Neural crest cell (in vitro differentiated cells): Measurements from ENCODE around the gene CPE. TPM values are rescaled to one million over a fixed set of nuclear protein-coding genes. Genes with fewer than 3 reads are reported as not detected.

ENCODE experiments used
- DNase-seq: peaks from one replicate; pipeline ENCODE4 v3.0.0; 2021; ENCODE audit warnings: low read depth, mixed read lengths, low spot score
- H3K27ac Mint-ChIP-seq: one replicate; pipeline ENCODE4 v1.8.0; 2021; ENCODE audit warnings: mild to moderate bottlenecking, mixed read lengths; ENCODE audit not compliant: unreplicated experiment
- H3K27me3 Mint-ChIP-seq: 2 replicates; pipeline ENCODE4 v1.8.0; 2021; ENCODE audit warnings: low read depth, mild to moderate bottlenecking, mixed read lengths
- H3K36me3 Mint-ChIP-seq: 2 replicates; pipeline ENCODE4 v1.8.0; 2021; ENCODE audit warnings: low read depth, mild to moderate bottlenecking, mixed read lengths
- H3K4me1 Mint-ChIP-seq: 2 replicates; pipeline ENCODE4 v1.8.0; 2021; ENCODE audit warnings: mixed read lengths
- H3K4me3 Mint-ChIP-seq: one replicate; pipeline ENCODE4 v1.8.0; 2021; ENCODE audit warnings: mild to moderate bottlenecking, mixed read lengths
- H3K9me3 Mint-ChIP-seq: 2 replicates; pipeline ENCODE4 v1.8.0; 2021; ENCODE audit warnings: mixed read lengths
- CTCF ChIP-seq: fragments of 200-600 bp; sonication (generic); conservative IDR thresholded peaks from 2 replicates; pipeline ENCODE4 v1.5.0; 2021; ENCODE audit warnings: antibody characterized with exemption, mild to moderate bottlenecking
- total RNA-seq: library from RNA; stranded (reverse); gene quantifications from 2 replicates; pipeline ENCODE4 v1.2.1, GENCODE V29; 2021

The CPE gene
- total RNA-seq, 1 donor from 2014 or later = 65.2 TPM

- no peak overlapping the region for H3K4me3 Mint-ChIP-seq
- no peak for DNase-seq
- no peak for TF ChIP-seq CTCF
- H3K9me3 Mint-ChIP-seq = no peaks in the 10 kb centered on the region
- H3K27ac Mint-ChIP-seq = no peak overlapping the region
- no peaks in the 10 kb centered on the region for H3K27me3 Mint-ChIP-seq
- H3K36me3 Mint-ChIP-seq = no peaks in the 10 kb centered on the region
- peaks cover 5% of the 10 kb centered on the region for H3K4me1 Mint-ChIP-seq
Measured at GRCh38 chr4:165462009-165462408, 83.2 kb downstream of the CPE start.

GRCh38 chr4:165464376-165464775 is 85.6 kb downstream of the CPE start:
- Mint-ChIP-seq H3K36me3 (peaks cover 5% of the 10 kb centered on the region), H3K27ac (no peak overlapping the region), H3K9me3 (no peaks in the 10 kb centered on the region), H3K4me1 (peaks cover 5% of the 10 kb centered on the region), H3K27me3 (no peaks in the 10 kb centered on the region), H3K4me3 (no peak overlapping the region)
- no peak for TF ChIP-seq CTCF
- no peak for DNase-seq

GRCh38 chr4:165464813-165465381 is 86.1 kb downstream of the CPE start:
- no peak for DNase-seq
- peaks cover 5% of the 10 kb centered on the region for H3K36me3 Mint-ChIP-seq
- H3K27ac Mint-ChIP-seq = no peak overlapping the region
- no peaks in the 10 kb centered on the region for H3K27me3 Mint-ChIP-seq
- TF ChIP-seq CTCF = peak; percentile 93
- no peak overlapping the region for H3K4me3 Mint-ChIP-seq
- peaks cover 5% of the 10 kb centered on the region for H3K4me1 Mint-ChIP-seq
- peaks cover 1% of the 10 kb centered on the region for H3K9me3 Mint-ChIP-seq

- no peak for DNase-seq
- peaks cover 24% of the 10 kb centered on the region for H3K9me3 Mint-ChIP-seq
- H3K4me1 Mint-ChIP-seq = no peaks in the 10 kb centered on the region
- TF ChIP-seq CTCF = no peak
- no peaks in the 10 kb centered on the region for H3K27me3 Mint-ChIP-seq
- peaks cover 33% of the 10 kb centered on the region for H3K36me3 Mint-ChIP-seq
- no peak overlapping the region for H3K27ac Mint-ChIP-seq
- no peak overlapping the region for H3K4me3 Mint-ChIP-seq
Measured at GRCh38 chr4:165470009-165470408, 91.2 kb downstream of the CPE start.

GRCh38 chr4:165472943-165473676 is 94.3 kb downstream of the CPE start:
- no peak for TF ChIP-seq CTCF
- H3K9me3 Mint-ChIP-seq = peaks cover 28% of the 10 kb centered on the region
- DNase-seq = no peak
- no peaks in the 10 kb centered on the region for H3K27me3 Mint-ChIP-seq
- H3K27ac Mint-ChIP-seq = no peak overlapping the region
- H3K4me3 Mint-ChIP-seq = no peak overlapping the region
- H3K4me1 Mint-ChIP-seq = no peaks in the 10 kb centered on the region
- H3K36me3 Mint-ChIP-seq = peaks cover 46% of the 10 kb centered on the region
